ENCODE data around the gene PNMA6A.
"Not testable (repeated sequence)": the region's sequence is repeated elsewhere in the genome, so short reads cannot be mapped to it uniquely, and the experiment has no call there.

Gene PNMA6A

DNA sequence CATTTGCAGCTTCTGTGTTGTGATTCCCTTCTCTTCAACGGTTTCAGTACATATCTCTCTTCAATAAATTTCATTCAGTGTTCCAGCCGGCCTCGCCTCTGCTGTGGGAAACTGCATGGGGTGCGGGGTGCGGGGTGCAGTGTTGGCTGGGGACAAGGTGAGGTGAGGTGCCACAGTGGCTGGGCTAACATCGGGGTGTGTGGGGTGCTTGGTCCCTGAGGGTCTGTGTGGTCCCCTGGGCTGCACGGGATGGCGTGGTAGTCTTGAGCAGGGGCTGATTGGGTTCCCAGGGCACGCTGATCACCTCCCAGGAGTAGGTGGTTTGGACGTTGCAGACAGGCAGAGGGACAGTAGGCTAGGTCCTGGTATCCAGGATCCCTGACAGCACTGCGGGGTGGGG is 2.7 kb downstream of the PNMA6A start:
- CTCF ChIA-PET: no interaction called here
- no peak for DNase-seq (ENCODE audit: low read depth, low spot score)
- H3K4me3 ChIP-seq (ENCODE audit: low read depth, low read length): no peak overlapping the region
- POLR2A ChIA-PET: no interaction called here
- TF ChIP-seq, protein P1, sequence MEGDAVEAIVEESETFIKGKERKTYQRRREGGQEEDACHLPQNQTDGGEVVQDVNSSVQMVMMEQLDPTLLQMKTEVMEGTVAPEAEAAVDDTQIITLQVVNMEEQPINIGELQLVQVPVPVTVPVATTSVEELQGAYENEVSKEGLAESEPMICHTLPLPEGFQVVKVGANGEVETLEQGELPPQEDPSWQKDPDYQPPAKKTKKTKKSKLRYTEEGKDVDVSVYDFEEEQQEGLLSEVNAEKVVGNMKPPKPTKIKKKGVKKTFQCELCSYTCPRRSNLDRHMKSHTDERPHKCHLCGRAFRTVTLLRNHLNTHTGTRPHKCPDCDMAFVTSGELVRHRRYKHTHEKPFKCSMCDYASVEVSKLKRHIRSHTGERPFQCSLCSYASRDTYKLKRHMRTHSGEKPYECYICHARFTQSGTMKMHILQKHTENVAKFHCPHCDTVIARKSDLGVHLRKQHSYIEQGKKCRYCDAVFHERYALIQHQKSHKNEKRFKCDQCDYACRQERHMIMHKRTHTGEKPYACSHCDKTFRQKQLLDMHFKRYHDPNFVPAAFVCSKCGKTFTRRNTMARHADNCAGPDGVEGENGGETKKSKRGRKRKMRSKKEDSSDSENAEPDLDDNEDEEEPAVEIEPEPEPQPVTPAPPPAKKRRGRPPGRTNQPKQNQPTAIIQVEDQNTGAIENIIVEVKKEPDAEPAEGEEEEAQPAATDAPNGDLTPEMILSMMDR (IDR thresholded peaks at IDR 0.05; ENCODE audit: insufficient read depth, low read length, missing control alignments): no peak

DNA sequence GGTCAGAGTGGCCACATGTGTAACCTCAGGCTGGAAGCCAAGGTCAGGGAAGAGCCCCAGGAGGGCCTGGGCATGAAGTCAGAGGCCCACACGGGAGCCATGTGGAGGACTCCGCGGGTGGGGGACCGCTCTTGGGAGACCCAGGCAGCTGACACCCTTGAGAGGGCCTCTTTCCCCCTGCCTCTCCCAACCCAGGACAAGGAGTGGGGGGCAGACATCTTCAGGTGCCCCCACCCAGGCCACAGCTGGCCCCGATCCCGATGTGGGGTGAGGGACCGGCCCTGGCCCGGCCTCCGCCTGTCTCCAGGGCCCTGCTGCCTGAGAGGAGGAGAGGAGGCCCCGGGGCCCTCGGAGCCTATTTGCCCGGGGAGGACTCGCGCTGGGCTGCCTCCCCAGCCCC is 3.1 kb downstream of the PNMA6A start:
- POLR2A ChIA-PET: no interaction called here
- CTCF ChIA-PET: no interaction called here
- TF ChIP-seq, protein P1 (IDR thresholded peaks at IDR 0.05; ENCODE audit: insufficient read depth, low read length, missing control alignments): no peak
- DNase-seq (ENCODE audit: low read depth, low spot score): no peak
- H3K4me3 ChIP-seq (ENCODE audit: low read depth, low read length): no peak overlapping the region

DNA sequence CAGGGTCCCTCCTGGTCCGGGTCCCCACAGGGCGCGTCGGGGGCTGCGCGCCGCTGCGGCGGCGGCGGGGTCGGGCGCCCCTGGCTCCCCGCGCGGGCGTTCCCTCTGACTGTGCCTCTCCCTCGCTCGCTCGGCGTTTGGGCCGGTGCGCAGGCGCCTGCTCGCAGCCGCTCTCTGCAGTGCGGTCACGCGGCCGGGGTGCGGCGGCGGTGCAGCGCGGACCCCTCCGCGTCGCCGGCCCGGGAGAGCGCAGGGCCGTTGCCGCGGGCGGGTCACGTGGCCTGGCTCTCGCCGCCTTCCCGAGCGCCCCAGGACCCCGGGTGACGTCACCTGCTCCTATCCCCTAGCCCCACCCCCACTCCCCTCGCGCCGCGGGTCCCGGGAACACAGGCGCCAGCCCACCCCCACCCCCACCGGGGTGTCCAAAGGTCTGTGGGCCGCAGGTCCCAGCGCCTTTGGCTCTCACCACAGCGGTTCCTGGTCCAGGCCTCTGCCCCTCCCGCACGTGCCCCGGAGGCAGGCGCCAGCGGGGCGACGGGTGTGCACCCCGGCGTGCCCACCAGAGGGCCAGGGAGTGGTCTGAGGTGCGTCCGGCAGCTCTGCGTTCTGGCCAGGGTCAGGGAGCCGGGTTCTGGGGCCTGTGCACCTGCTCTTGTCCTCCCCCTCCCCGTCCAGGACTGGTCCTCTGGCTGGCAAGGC is 5.3 kb downstream of the PNMA6A start:
- DNase-seq (ENCODE audit: low read depth, low spot score); POLR2A ChIA-PET; CTCF ChIA-PET; H3K4me3 ChIP-seq (ENCODE audit: low read depth, low read length): not testable (repeated sequence)

DNA sequence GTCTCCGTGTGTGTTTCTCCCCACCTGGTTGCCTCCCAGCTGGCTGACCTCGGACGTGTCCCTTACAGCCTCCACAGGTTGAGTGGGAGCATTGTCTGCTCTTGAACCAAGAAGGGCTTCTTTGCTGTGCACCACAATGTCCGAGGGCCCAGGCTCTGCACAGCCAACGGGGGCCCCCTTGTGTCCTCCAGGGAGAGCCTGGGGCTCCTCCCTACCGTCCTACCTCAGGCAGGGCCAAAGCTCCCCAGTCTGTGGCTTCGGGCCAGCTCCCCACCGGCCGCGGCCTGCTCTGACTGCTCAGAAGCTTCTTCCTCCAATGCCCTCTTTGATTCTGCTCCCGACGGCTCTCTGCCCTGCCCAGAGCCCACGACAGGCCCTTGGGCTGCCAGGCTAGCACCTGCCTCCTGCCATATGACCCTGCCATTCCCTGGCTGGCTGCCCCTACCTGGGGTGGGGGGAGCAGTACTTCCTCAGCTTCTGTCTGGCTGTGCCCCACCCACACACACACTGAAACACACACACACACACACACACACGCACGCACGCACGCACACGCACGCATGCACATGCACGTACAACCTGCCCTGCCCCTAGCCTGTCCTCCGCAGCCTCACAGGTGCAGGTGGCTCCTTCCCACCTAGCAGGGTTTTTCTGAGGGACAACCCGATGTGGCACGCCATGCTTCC is 11.1 kb downstream of the PNMA6A start:
- CTCF ChIA-PET; DNase-seq (ENCODE audit: low read depth, low spot score); POLR2A ChIA-PET; H3K4me3 ChIP-seq (ENCODE audit: low read depth, low read length): not testable (repeated sequence)

DNA sequence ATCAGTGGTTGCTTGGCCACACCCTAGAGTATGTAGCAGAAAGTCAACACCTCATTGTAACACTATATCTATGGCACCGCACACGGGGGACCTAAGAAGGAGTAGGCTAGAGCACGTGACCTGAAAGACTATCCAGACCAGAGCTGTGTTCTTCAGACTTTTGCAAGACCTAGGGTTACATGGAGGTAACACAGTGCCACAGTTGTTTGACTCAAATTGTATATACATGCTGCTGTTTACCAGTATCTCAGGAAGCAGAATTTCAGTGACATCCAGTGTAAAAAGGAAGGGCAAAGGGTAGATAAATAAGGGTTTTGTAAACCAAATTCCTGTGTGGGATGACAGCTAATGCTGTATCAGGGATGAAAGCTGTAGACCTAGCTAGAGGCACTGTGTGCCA is 30.2 kb downstream of the PNMA6A start:
- TF ChIP-seq, protein P1 (IDR thresholded peaks at IDR 0.05; ENCODE audit: insufficient read depth, low read length, missing control alignments): no peak
- CTCF ChIA-PET: no interaction called here
- POLR2A ChIA-PET: no interaction called here
- H3K4me3 ChIP-seq (ENCODE audit: low read depth, low read length): no peak overlapping the region
- DNase-seq (ENCODE audit: low read depth, low spot score): no peak

DNA sequence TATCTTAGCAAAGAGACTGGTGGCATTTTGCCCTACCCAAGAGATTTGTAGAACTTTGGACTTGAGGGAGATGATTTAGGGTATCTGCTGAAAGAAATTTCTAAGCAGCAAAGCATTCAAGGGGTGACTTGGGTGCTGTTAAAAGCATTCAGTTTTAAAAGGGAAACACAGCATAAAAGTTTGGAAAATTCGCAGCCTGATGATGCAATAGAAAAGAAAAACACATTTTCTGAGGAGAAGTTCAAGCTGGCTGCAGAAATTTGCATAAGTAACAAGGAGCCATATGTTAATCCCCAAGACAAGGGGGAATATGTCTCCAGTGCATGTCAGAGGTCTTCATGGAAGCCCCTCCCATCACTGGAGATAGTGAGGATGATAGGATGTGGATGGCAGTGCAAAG is 32.7 kb downstream of the PNMA6A start:
- DNase-seq (ENCODE audit: low read depth, low spot score); POLR2A ChIA-PET; CTCF ChIA-PET; H3K4me3 ChIP-seq (ENCODE audit: low read depth, low read length): not testable (repeated sequence)

DNA sequence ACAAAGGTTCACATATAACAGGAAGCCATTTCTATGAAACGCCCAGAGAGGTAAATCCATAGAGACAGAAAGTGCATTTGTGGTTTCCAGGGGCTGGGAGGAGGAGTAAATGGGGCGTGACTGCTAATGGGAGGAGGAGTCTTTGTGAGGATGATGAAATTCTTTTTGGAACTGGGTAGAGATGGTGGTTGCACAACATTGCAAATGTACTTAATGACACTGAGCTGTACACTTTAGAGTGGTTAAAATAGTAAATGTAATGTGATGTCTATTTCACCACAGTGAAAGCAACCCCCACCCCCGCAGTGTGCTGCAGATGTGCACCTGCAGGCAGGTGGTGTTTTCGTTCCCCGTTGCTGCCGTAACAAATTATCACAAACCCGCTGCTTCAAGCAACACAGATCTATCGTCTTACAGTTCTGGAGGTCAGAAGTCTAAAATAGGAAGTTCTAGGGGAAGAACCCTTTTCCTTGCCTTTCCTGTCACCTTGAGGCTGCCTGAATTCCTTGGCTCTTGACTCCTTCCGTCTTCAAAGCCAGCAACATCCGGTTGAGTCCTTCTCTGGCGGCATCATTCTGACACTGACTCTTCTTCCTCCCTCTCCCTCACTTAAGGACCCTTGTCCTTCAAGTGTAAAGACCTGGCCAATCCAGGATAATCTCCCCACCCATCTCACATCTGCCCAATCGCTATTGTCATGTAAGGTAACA is 34.0 kb downstream of the PNMA6A start:
- H3K4me3 ChIP-seq (ENCODE audit: low read depth, low read length); POLR2A ChIA-PET; CTCF ChIA-PET; DNase-seq (ENCODE audit: low read depth, low spot score): not testable (repeated sequence)

DNA sequence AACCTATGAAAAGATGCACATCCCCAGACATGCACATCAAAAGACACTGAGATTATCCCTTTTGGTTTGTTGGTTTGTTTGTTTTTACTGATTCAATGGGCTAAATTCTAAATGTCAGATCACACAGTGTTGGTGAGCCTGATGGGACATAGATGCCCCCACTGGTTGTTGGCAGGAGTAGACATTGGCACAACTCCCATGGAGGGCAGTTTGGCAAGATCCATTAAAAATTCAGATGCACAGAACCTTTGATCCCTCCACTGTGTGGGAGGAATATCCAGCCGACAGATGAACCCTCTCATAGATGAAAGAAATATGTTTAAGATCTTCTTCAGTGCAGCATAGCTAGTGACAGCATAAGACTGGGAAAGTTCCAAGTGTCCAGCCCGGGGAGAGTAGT is 38.5 kb downstream of the PNMA6A start:
- POLR2A ChIA-PET; CTCF ChIA-PET; H3K4me3 ChIP-seq (ENCODE audit: low read depth, low read length); DNase-seq (ENCODE audit: low read depth, low spot score): not testable (repeated sequence)

DNA sequence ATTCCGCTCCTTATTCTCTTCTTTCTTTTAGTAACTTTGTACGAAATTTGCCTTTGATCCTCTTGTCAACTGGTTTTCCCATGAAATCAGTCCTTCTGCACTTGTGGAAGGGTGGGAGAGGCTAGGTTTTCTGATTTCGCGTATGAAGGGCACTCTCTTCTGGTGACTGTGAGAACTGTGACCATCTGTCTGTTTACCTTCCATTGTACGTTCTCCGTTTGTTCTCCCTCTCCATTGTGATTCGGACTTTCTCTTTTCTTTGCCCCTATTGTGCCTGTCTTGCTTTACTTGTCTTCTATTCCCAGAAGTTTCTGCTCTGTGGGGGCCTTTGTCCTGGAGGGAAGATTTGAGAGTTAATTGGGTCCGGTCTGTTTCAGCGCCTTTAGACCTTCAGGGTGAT is 41.6 kb downstream of the PNMA6A start:
- CTCF ChIA-PET; H3K4me3 ChIP-seq (ENCODE audit: low read depth, low read length); POLR2A ChIA-PET; DNase-seq (ENCODE audit: low read depth, low spot score): not testable (repeated sequence)

DNA sequence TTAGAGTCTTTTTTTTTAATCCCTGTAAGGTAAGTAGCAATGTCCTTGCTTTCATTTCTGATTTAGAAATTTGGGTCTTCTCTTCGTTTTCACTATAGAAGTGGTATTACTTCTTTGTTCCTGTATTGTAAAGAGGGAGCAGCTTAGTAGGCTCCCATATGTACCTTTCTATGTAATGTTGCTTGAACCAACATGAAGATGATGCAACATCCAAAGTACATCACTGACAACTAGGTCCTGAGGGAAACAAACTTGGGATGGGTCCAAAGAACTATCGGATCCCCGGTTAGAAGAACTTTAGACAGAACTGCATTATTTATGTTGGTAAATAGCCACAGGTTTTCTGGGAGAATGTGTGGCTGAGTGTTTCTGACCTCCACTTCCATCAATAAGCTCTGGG is 45.5 kb downstream of the PNMA6A start:
- H3K4me3 ChIP-seq (ENCODE audit: low read depth, low read length); CTCF ChIA-PET; DNase-seq (ENCODE audit: low read depth, low spot score); POLR2A ChIA-PET: not testable (repeated sequence)

DNA sequence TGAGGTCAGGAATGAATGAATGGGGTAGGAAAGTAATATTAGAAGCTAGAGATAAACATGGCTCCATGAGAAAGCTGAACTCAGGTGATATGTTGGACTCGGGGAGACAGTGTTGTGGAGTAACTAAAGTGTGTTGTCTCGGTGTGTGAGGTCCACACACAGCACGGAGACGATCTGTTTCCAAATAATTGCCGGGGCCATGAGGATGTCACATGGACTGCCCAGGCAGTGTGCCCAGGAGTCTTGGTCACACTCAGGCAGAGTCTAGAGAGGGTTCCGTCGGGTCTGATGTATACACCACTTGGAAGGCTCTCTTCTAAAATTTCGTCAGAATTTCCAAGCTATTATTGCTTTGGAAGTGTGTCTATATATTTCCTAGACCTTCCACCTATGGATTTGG is 48.0 kb downstream of the PNMA6A start:
- H3K4me3 ChIP-seq (ENCODE audit: low read depth, low read length); DNase-seq (ENCODE audit: low read depth, low spot score); CTCF ChIA-PET; POLR2A ChIA-PET: not testable (repeated sequence)

DNA sequence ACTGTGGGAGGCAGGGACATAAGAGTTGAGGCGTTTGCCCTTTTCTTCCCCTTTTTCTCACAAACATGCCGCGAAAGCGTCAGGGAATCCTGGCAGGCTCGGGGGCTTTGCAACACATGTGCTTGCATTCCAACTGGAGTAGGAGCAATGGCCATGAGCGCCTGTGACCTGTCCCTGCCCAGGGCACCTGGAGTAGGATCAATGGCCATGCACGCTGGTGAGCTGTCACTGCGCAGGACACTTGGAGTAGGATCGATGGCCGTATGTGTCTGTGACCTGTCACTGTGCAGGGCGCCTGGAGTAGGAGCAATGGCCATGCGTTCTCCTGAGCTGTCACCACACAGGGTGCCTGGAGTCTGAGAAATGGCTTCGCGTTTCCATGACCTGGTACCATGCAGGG is 51.2 kb downstream of the PNMA6A start:
- H3K4me3 ChIP-seq (ENCODE audit: low read depth, low read length); DNase-seq (ENCODE audit: low read depth, low spot score); POLR2A ChIA-PET; CTCF ChIA-PET: not testable (repeated sequence)

All from AG04449 (cell line).